ENCODE data around the gene SERTAD4.
"Not testable (repeated sequence)": the region's sequence is repeated elsewhere in the genome, so short reads cannot be mapped to it uniquely, and the experiment has no call there.

Gene SERTAD4

GRCh38 chr1:210264496-210265380, 32.1 kb downstream of the SERTAD4 start:
- DNase-seq (ENCODE audit: extremely low read depth, low read depth), result no peak
- no peak overlapping the region for H3K4me3 ChIP-seq (replicated peaks; ENCODE audit: low read depth, low read length)
- TF ChIP-seq, protein P1, sequence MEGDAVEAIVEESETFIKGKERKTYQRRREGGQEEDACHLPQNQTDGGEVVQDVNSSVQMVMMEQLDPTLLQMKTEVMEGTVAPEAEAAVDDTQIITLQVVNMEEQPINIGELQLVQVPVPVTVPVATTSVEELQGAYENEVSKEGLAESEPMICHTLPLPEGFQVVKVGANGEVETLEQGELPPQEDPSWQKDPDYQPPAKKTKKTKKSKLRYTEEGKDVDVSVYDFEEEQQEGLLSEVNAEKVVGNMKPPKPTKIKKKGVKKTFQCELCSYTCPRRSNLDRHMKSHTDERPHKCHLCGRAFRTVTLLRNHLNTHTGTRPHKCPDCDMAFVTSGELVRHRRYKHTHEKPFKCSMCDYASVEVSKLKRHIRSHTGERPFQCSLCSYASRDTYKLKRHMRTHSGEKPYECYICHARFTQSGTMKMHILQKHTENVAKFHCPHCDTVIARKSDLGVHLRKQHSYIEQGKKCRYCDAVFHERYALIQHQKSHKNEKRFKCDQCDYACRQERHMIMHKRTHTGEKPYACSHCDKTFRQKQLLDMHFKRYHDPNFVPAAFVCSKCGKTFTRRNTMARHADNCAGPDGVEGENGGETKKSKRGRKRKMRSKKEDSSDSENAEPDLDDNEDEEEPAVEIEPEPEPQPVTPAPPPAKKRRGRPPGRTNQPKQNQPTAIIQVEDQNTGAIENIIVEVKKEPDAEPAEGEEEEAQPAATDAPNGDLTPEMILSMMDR (IDR thresholded peaks at IDR 0.05; ENCODE audit: low read depth, low read length, missing control alignments), result peak; percentile 41

- DNase-seq (ENCODE audit: extremely low read depth, low read depth); H3K4me3 ChIP-seq (replicated peaks; ENCODE audit: low read depth, low read length): not testable (repeated sequence)
Observed at GRCh38 chr1:210265392-210265955, 32.9 kb downstream of the SERTAD4 start.

- no peak overlapping the region for H3K4me3 ChIP-seq (replicated peaks; ENCODE audit: low read depth, low read length)
- no peak for DNase-seq (ENCODE audit: extremely low read depth, low read depth)
- TF ChIP-seq, protein P1 (IDR thresholded peaks at IDR 0.05; ENCODE audit: low read depth, low read length, missing control alignments), result no peak
Observed at GRCh38 chr1:210269981-210270380, 37.4 kb downstream of the SERTAD4 start.

DNA sequence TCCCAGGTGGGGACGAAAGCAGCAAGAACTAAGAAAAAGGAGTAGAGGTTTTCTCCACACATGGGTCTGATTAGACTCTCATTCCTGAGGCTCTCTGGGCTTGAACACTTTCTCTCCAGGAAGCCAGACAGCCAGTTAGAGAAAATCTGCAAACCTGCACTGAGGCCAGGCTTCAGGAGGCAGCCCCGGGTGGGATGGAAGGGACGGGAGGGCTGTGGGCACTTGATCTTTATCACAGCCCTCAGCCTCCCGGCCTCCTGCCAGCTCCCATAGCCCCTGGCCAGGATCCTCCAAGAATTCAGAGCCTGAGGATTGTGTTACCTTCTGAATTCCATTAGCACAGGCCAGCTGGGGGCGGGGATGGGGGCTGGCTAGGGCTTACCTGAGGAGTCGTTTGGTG, 40.1 kb downstream of the SERTAD4 start:
- no peak overlapping the region for H3K4me3 ChIP-seq (replicated peaks; ENCODE audit: low read depth, low read length)
- TF ChIP-seq, protein P1 (IDR thresholded peaks at IDR 0.05; ENCODE audit: low read depth, low read length, missing control alignments), result no peak
- no peak for DNase-seq (ENCODE audit: extremely low read depth, low read depth)

- H3K4me3 ChIP-seq (replicated peaks; ENCODE audit: low read depth, low read length), result no peak overlapping the region
- TF ChIP-seq, protein P1 (IDR thresholded peaks at IDR 0.05; ENCODE audit: low read depth, low read length, missing control alignments), result no peak
- no peak for DNase-seq (ENCODE audit: extremely low read depth, low read depth)
Observed at GRCh38 chr1:210280221-210280620, 47.6 kb downstream of the SERTAD4 start.

GRCh38 chr1:210288116-210288515, 55.5 kb downstream of the SERTAD4 start:
- H3K4me3 ChIP-seq (replicated peaks; ENCODE audit: low read depth, low read length), result no peak overlapping the region
- TF ChIP-seq, protein P1 (IDR thresholded peaks at IDR 0.05; ENCODE audit: low read depth, low read length, missing control alignments), result no peak
- no peak for DNase-seq (ENCODE audit: extremely low read depth, low read depth)

DNA sequence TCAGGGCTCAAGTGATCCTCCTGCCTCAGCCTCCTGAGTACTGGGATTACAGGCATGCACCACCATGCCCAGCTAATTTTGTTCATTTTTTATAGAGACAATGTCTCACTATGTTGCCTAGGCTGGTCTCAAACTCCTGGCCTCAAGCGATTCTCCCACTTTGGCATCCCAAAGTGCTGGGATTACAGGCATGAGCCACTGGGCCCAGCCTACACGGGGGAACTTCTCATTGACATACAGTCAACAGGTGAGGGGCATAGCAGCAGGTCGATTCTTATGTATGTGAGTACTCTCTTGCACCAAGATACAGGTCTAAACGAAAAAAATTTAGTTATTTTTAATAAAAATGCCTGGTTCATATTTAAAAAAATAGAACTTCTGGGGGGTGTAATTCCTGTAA, 56.7 kb downstream of the SERTAD4 start:
- no peak for DNase-seq (ENCODE audit: extremely low read depth, low read depth)
- no peak overlapping the region for H3K4me3 ChIP-seq (replicated peaks; ENCODE audit: low read depth, low read length)
- TF ChIP-seq, protein P1 (IDR thresholded peaks at IDR 0.05; ENCODE audit: low read depth, low read length, missing control alignments), result no peak
